Esophagus muscularis mucosa (tissue), 4 donors: Measurements from ENCODE around the gene S100A7A. TPM values are rescaled to one million over a fixed set of nuclear protein-coding genes. Genes with fewer than 3 reads are reported as not detected.
"Not testable (repeated sequence)": the region's sequence is repeated elsewhere in the genome, so short reads cannot be mapped to it uniquely, and the experiment has no call there.

Source experiments
- DNase-seq: peaks from one replicate; pipeline ENCODE4 v3.0.0-alpha.2; 2017; ENCODE audit errors: extremely low spot score
- H3K27ac ChIP-seq, 4 donors: fragments of 200-600 bp; sonication (generic); replicated peaks in 1 of 4; 1 replicate in 3 of 4; 2 replicates in 1 of 4; pipeline ENCODE4 v1.5.1; 2016 to 2019; ENCODE audit warnings: mild to moderate bottlenecking in 1 of 4
- H3K27me3 ChIP-seq, 4 donors: fragments of 200-600 bp; sonication (generic); one replicate each; pipeline versions ENCODE4 v1.5.1 to v1.6.0; 2016 to 2019
- H3K36me3 ChIP-seq, 4 donors: fragments of 200-600 bp; sonication (generic); one replicate each; pipeline ENCODE4 v1.5.1; 2016 to 2019
- H3K4me1 ChIP-seq, 4 donors: fragments of 200-600 bp; sonication (generic); one replicate each; pipeline ENCODE4 v1.5.1; 2016 to 2019
- H3K4me3 ChIP-seq, 4 donors: fragments of 200-600 bp; sonication (generic); 1 replicate in 2 of 4; 2 replicates in 2 of 4; pipeline ENCODE4 v1.5.1; 2016 to 2019; ENCODE audit warnings: mild to moderate bottlenecking in 4 of 4, moderate library complexity in 1 of 4
- H3K9me3 ChIP-seq, 4 donors: fragments of 200-600 bp; sonication (generic); 1 replicate in 3 of 4; 2 replicates in 1 of 4; pipeline ENCODE4 v1.5.1; 2016 to 2019
- CTCF ChIP-seq, 3 experiments: fragments of 200-600 bp in 2 of 3; fragments of 450-650 bp in 1 of 3; sonication (generic) in 2 of 3; IDR thresholded peaks; one replicate each; pipeline ENCODE4 v1.5.1; 2017 to 2019; ENCODE audit warnings: antibody characterized with exemption in 3 of 3, mild to moderate bottlenecking in 2 of 3, moderate library complexity in 1 of 3
- EP300 ChIP-seq: sonication (generic); formaldehyde crosslinking; IDR thresholded peaks from one replicate; pipeline ENCODE4 v1.6.1; 2017; ENCODE audit warnings: antibody characterized with exemption
- POLR2A ChIP-seq: fragments of 450-650 bp; IDR thresholded peaks from one replicate; pipeline ENCODE4 v1.6.1; 2017; ENCODE audit warnings: antibody characterized with exemption, moderate library complexity, mild to moderate bottlenecking, low read depth
- POLR2AphosphoS5 ChIP-seq, 2 donors: sonication (generic); formaldehyde crosslinking; IDR thresholded peaks; one replicate each; pipeline ENCODE4 v1.6.1; 2017; ENCODE audit warnings: antibody characterized with exemption in 2 of 2
- WGBS: methylation state at CpG from one replicate; pipeline ENCODE4 v1.1.5; 2018; 5-methylcytosine and 5-hydroxymethylcytosine counted together
- intact Hi-C: fragments of 100-400 bp; cut with DNase I; formaldehyde crosslinking; loops from one replicate; pipeline ENCODE4 v1.15.1; 2023
- total RNA-seq, 4 donors: library from RNA; depleted of rRNA; stranded (reverse); fragments of >200 nt; gene quantifications; one replicate each; pipeline versions ENCODE4 v1.1.0 to v1.2.1, GENCODE V29; 2016

S100A7A gene
- total RNA-seq, 4 donors from 2014 or later: not detected

GRCh38 chr1:153444078-153444477, 27.8 kb downstream of the S100A7A start:
- Histone ChIP-seq H3K36me3 (no peaks in the 10 kb centered on the region), H3K9me3 (no peaks in the 10 kb centered on the region), H3K27ac (no peak overlapping the region), H3K27me3 (peaks cover 0 to 27% (median 0%) of the 10 kb centered on the region in 4 donors), H3K4me1 (no peaks in the 10 kb centered on the region), H3K4me3 (no peak overlapping the region)
- TF ChIP-seq POLR2AphosphoS5 (IDR thresholded peaks at IDR 0.05) (no peak), POLR2A (no peak)
- intact Hi-C loops: no loop called here
- no peak for DNase-seq
- WGBS: 62% methylated on average over 3 of the region's 5 CpGs

GRCh38 chr1:153447498-153448170, 31.3 kb downstream of the S100A7A start:
- TF ChIP-seq EP300 (no peak), CTCF (IDR thresholded peaks at IDR 0.05) (no peak), POLR2AphosphoS5 (IDR thresholded peaks at IDR 0.05) (no peak), POLR2A (no peak)
- H3K27ac ChIP-seq: no peak overlapping the region
- DNase-seq: no peak
- H3K4me1 ChIP-seq: no peaks in the 10 kb centered on the region
- no peaks in the 10 kb centered on the region for H3K9me3 ChIP-seq
- H3K27me3 ChIP-seq: peaks cover 0 to 37% (median 0%) of the 10 kb centered on the region in 4 donors
- WGBS: 91% methylated on average over 1 of the region's 1 CpG
- H3K36me3 ChIP-seq: no peaks in the 10 kb centered on the region
- H3K4me3 ChIP-seq: no peak overlapping the region
- intact Hi-C loops: no loop called here

- H3K4me1 ChIP-seq, H3K4me3 ChIP-seq, H3K9me3 ChIP-seq, H3K27ac ChIP-seq, intact Hi-C loops, H3K36me3 ChIP-seq, DNase-seq: not testable (repeated sequence)
- peaks cover 0 to 29% (median 0%) of the 10 kb centered on the region in 4 donors for H3K27me3 ChIP-seq
- WGBS: 74% methylated on average over 4 of the region's 4 CpGs
Measured at GRCh38 chr1:153448851-153449250, 32.5 kb downstream of the S100A7A start.

- no peak overlapping the region for H3K4me3 ChIP-seq
- no peaks in the 10 kb centered on the region for H3K9me3 ChIP-seq
- TF ChIP-seq POLR2AphosphoS5 (IDR thresholded peaks at IDR 0.05): no peak
- TF ChIP-seq CTCF (IDR thresholded peaks at IDR 0.05): no peak
- no peak overlapping the region for H3K27ac ChIP-seq
- H3K36me3 ChIP-seq: no peaks in the 10 kb centered on the region
- WGBS: 70% methylated on average over 1 of the region's 1 CpG
- H3K27me3 ChIP-seq: peaks cover 0 to 15% (median 0%) of the 10 kb centered on the region in 4 donors
- H3K4me1 ChIP-seq: no peaks in the 10 kb centered on the region
- intact Hi-C loops: no loop called here
- no peak for DNase-seq
Measured at GRCh38 chr1:153456396-153456795, 40.1 kb downstream of the S100A7A start.

- intact Hi-C loops: no loop called here
- H3K4me3 ChIP-seq: no peak overlapping the region
- 70% methylated on average over 2 of the region's 2 CpGs for WGBS
- no peaks in the 10 kb centered on the region for H3K4me1 ChIP-seq
- peaks cover 0 to 13% (median 0%) of the 10 kb centered on the region in 4 donors for H3K27me3 ChIP-seq
- H3K27ac ChIP-seq: no peak overlapping the region
- DNase-seq: no peak
- H3K36me3 ChIP-seq: no peaks in the 10 kb centered on the region
- H3K9me3 ChIP-seq: no peaks in the 10 kb centered on the region
- TF ChIP-seq EP300: no peak
Measured at GRCh38 chr1:153459655-153460054, 43.3 kb downstream of the S100A7A start.

GRCh38 chr1:153460551-153460950, 44.2 kb downstream of the S100A7A start, which contains the start of gene S100A7:
S100A7 (minus strand) TSS chr1:153460651; CDS start chr1:153459013, 1,638 bp downstream.
- no peaks in the 10 kb centered on the region for H3K9me3 ChIP-seq
- TF ChIP-seq POLR2AphosphoS5 (IDR thresholded peaks at IDR 0.05): no peak
- no peak for TF ChIP-seq POLR2A
- TF ChIP-seq CTCF (IDR thresholded peaks at IDR 0.05): no peak
- TF ChIP-seq EP300: no peak
- peaks cover 0 to 15% (median 0%) of the 10 kb centered on the region in 4 donors for H3K27me3 ChIP-seq
- 85% methylated on average over 4 of the region's 4 CpGs for WGBS
- no peak within 1 kb of the TSS for H3K27ac ChIP-seq
- no peak within 1 kb of the TSS for H3K4me3 ChIP-seq
- no peak for DNase-seq
- intact Hi-C loops: no loop called here
- no peaks in the 10 kb centered on the region for H3K36me3 ChIP-seq
- H3K4me1 ChIP-seq: peaks cover 0 to under 1% (median under 1%) of the 10 kb centered on the region in 4 donors

- H3K9me3 ChIP-seq, intact Hi-C loops, H3K36me3 ChIP-seq, H3K4me3 ChIP-seq, H3K27ac ChIP-seq, DNase-seq: not testable (repeated sequence)
- Histone ChIP-seq H3K27me3 (peaks cover 0 to 21% (median 0%) of the 10 kb centered on the region in 4 donors), H3K4me1 (peaks cover 4 to 17% (median 12%) of the 10 kb centered on the region in 4 donors)
Measured at GRCh38 chr1:153462741-153463140, 46.4 kb downstream of the S100A7A start.
